PC-3 (cell line): ENCODE results near the gene GATA6.

ENCODE experiments used
- EZH2 ChIP-seq: fragments of 300-600 bp; sonication (generic); IDR thresholded peaks from one replicate; pipeline ENCODE4 v1.6.1; 2017; ENCODE audit warnings: antibody characterized with exemption, mild to moderate bottlenecking, low read length; ENCODE audit not compliant: unreplicated experiment
- EZH2phosphoT487 ChIP-seq: fragments of 300-600 bp; sonication (generic); IDR thresholded peaks from 2 replicates; pipeline ENCODE4 v1.6.1; 2018; ENCODE audit warnings: mild to moderate bottlenecking, antibody characterized with exemption, low read length, borderline replicate concordance
- TF ChIP-seq, protein P1 (sequence below): fragments of 300-600 bp; sonication (generic); conservative IDR thresholded peaks from 2 replicates; pipeline ENCODE4 v1.5.1; 2017; ENCODE audit warnings: antibody characterized with exemption, low read depth, mild to moderate bottlenecking, low read length

DNA sequence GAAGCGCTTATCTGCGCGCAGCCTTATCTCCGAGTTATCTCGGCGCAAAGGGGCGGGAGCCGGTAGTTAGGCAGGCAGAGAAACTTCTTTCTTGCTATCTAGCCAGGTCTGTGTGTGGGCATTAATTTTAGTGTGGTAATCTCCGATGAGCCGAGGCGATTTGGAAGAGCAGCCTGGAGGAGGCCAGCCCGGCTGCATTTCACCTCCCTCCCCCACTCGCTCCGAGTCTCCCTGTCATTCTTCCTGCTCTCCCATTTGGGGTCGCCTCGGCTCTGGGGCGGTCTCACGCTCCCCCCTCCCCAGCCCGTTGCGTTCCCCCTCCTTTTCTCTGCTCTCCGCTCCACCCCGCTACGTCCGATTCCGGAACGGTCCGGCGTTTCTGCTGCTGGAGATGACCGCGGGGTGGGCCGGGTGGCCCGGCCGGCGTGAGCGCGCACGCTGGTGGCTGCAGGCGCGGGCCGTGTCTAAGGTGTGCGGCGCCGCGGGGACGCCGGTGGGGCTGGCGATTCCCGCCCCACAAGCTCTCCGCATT lies 566 bp downstream of the GATA6 start:
- TF ChIP-seq, protein P1, sequence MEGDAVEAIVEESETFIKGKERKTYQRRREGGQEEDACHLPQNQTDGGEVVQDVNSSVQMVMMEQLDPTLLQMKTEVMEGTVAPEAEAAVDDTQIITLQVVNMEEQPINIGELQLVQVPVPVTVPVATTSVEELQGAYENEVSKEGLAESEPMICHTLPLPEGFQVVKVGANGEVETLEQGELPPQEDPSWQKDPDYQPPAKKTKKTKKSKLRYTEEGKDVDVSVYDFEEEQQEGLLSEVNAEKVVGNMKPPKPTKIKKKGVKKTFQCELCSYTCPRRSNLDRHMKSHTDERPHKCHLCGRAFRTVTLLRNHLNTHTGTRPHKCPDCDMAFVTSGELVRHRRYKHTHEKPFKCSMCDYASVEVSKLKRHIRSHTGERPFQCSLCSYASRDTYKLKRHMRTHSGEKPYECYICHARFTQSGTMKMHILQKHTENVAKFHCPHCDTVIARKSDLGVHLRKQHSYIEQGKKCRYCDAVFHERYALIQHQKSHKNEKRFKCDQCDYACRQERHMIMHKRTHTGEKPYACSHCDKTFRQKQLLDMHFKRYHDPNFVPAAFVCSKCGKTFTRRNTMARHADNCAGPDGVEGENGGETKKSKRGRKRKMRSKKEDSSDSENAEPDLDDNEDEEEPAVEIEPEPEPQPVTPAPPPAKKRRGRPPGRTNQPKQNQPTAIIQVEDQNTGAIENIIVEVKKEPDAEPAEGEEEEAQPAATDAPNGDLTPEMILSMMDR = no peak
- no peak for TF ChIP-seq EZH2
- no peak for TF ChIP-seq EZH2phosphoT487
